D721Med (cell line): ENCODE data around the gene TLCD5.

Experiments
- DNase-seq: peaks from one replicate; pipeline ENCODE4 v3.0.0; 2011; ENCODE audit warnings: low spot score; ENCODE audit not compliant: insufficient read length
- FAIRE-seq: peaks from 2 replicates; lab custom pipeline; 2011; peaks lifted over from hg19 to GRCh38; lab: Jason Lieb, UNC
- TF ChIP-seq, protein P1 (sequence below): IDR thresholded peaks from 2 replicates; pipeline ENCODE4 v1.5.1; 2012; ENCODE audit warnings: mild to moderate bottlenecking, control low read depth; ENCODE audit not compliant: insufficient read depth; ENCODE audit errors: missing control alignments

The TLCD5 gene

DNA sequence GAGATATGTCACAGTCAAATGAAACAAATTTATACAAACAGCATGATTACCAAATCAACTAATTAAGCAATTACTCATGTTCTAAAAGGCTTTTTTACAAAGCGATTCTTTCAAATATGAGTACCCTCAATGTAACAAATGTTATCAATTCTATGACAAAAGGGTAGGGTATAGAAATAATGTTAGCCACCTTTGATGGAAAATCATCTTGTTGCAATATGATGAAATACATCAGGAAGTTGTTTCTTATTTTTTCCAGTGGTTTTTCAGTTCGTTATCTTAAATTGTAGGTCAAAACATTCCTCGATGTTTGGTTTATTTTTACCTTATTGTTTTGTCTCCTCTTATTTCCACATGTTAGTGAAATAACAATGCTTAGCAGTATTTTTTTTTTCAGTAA lies 17.6 kb downstream of the TLCD5 start:
- DNase-seq, result no peak
- TF ChIP-seq, protein P1, sequence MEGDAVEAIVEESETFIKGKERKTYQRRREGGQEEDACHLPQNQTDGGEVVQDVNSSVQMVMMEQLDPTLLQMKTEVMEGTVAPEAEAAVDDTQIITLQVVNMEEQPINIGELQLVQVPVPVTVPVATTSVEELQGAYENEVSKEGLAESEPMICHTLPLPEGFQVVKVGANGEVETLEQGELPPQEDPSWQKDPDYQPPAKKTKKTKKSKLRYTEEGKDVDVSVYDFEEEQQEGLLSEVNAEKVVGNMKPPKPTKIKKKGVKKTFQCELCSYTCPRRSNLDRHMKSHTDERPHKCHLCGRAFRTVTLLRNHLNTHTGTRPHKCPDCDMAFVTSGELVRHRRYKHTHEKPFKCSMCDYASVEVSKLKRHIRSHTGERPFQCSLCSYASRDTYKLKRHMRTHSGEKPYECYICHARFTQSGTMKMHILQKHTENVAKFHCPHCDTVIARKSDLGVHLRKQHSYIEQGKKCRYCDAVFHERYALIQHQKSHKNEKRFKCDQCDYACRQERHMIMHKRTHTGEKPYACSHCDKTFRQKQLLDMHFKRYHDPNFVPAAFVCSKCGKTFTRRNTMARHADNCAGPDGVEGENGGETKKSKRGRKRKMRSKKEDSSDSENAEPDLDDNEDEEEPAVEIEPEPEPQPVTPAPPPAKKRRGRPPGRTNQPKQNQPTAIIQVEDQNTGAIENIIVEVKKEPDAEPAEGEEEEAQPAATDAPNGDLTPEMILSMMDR, result no peak
- FAIRE-seq, result peak; percentile 25

DNA sequence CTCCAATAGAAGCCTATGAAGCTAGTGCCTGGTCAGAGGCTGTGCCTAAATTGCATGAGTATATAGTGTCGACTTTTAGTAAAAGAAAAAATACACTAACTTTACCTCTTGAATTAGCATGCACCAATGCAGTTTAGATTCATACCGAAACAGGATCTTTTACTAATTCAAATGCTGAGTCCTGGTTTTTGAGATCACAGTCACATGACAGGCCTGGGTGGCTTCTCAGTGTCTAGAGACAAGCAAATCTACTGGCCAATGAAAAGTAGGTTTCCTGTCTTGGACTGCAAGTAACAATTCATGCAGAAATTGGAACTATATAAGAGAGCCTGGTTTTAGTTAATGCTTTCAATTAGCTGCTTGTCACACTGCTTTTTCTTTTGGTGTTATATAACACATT lies 18.3 kb downstream of the TLCD5 start:
- TF ChIP-seq, protein P1, result no peak
- no peak for DNase-seq
- no peak for FAIRE-seq

DNA sequence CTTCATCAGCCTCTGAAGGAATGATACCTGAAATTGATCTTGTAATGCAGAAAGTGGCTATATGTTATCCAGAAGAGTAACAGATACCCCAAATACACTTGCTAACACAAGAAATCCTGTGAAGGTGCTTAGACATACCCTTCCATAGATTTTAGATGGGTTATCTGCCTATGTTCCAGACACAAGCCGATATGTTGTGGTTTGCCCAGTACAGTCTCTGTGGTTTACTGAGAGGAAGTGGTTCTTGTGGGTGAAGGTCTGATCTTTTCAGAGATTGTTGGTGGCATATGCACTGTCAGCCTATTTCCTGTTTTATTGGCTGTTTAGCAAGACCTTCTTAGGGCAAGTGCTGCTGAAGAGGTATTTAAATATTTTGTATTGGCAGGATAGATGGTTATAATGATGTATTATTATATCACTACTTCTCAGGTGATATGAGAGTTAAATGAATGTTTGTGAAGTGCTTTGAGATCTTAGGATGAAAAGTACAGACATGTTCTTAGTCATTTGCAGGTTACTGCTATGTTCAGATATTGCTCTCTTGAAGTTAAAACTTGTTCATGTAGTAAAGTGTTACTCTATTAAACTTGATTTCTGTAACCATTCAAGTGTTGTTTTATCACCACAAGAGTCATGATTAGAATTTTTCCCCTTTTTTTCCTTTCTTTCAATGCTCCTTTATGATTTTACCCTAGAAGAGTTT lies 19.4 kb downstream of the TLCD5 start:
- DNase-seq (no peak), FAIRE-seq (peak; percentile 64)
- TF ChIP-seq, protein P1, result no peak

DNA sequence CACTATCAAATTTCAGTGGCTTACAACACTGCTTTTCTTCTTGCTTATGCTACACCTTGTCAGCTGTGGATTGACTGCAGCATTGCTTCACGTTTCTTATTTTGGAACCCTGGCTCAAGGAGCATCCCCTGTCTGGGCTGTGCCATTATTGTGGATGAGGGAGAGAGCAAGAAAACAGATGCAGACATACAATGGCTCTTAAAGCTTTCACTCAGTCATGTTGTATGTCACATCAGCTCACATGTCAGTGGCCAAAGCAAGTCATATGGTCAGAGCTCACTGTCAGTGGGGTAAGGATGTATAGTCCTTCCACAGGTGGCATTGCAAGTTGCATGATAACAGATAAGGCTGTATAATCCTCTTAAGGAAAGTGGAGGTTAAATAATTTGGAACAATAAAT lies 21.1 kb downstream of the TLCD5 start:
- DNase-seq (no peak), FAIRE-seq (no peak)
- TF ChIP-seq, protein P1, result no peak

DNA sequence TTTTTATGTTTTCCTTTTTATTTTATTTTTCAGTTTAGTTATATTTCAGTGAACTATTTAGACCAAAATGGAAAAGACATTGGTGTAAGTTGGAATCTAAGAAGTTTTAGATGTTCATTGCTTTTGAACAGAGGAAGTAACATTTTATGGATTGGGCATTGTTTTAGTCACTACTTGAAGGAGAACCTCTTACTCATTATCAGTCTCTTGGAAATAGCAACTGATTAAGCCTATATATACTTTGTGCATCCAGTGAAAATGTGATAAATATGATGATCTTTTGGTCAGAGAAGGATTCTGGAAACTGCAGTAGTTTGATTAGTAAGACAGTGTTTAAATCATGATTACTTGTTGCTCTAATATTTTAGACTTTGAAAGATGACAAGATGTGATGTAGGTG lies 25.5 kb downstream of the TLCD5 start:
- no peak for FAIRE-seq
- no peak for DNase-seq
- TF ChIP-seq, protein P1, result no peak

DNA sequence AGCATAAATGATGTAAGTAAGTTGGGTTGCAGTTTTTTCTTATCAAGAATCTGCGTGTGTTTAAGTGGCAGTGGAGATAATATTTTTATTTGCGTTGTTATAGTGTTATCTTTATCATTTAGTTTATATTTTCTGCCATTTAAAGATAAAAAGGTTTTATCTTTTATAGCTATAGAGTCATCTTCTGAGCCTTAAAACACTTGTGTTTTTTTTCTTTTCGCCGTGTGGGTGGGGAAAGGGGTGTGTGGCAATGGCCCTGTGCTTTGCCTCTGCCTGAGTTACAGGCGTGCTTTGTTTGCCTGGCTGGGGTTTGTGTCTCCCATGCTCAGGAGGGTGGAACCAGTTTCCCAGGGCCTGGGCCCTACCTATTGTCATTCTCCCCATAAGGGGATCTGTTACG lies 27.3 kb downstream of the TLCD5 start:
- TF ChIP-seq, protein P1, result no peak
- DNase-seq (no peak), FAIRE-seq (no peak)

DNA sequence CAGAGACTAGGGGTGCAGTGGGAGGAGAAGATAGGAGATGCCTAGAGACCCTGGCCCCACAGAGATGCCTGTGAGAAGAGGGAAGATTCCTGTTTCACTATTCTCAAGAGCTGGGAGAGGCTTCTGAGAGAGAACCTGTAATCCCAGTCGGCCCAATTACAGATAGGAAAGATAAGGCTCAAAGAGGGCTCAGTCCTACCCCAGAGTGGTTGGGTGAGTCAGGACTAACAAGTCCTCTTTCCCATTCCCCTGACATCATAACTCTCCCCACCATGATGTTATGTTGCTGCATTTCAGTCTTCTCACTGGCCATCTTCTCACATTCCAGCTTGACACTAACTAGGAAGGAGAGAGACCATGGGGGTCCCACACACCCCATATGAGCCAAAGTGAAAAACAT lies 29.0 kb downstream of the TLCD5 start:
- FAIRE-seq (no peak), DNase-seq (no peak)
- TF ChIP-seq, protein P1, result no peak
